Ishikawa (cell line): Measurements from ENCODE around the gene RCN1.

Experiments used
- CREB1 ChIP-seq: IDR thresholded peaks from 2 replicates; pipeline ENCODE4 v1.6.1; 2012; ENCODE audit warnings: low read depth
- EP300 ChIP-seq: IDR thresholded peaks from 2 replicates; pipeline ENCODE4 v1.6.1; 2012; ENCODE audit warnings: borderline replicate concordance
- MAX ChIP-seq: IDR thresholded peaks from 2 replicates; pipeline ENCODE4 v1.6.1; 2012
- REST ChIP-seq: IDR thresholded peaks from 2 replicates; pipeline ENCODE4 v1.6.1; 2012; ENCODE audit warnings: low read depth, mild to moderate bottlenecking
- TEAD4 ChIP-seq: IDR thresholded peaks from 2 replicates; pipeline ENCODE4 v1.6.1; 2012
- ZBTB7A ChIP-seq: IDR thresholded peaks from 2 replicates; pipeline ENCODE4 v1.6.1; 2012; ENCODE audit warnings: low read depth

GRCh38 chr11:32108576-32108975, 17.7 kb downstream of the RCN1 start:
- TF ChIP-seq ZBTB7A: no peak
- TF ChIP-seq EP300: no peak
- TF ChIP-seq MAX: no peak
- TF ChIP-seq TEAD4: no peak
- TF ChIP-seq REST: no peak
- TF ChIP-seq CREB1: no peak
